ENCODE measurements around the gene COX4I2. TPM values are rescaled to one million over a fixed set of nuclear protein-coding genes. Genes with fewer than 3 reads are reported as not detected.
A peak's percentile ranks its signal among the peaks of the same experiment; 100 is the strongest.

COX4I2 gene
- total and polyA plus RNA-seq, 7 donors, result 1.1 to 3.0 (median 1.4) TPM; not detected in 4

GRCh38 chr20:31597481-31597855 lies 40.2 kb upstream of the COX4I2 start:
- Histone ChIP-seq H3K27ac (peak overlapping the region in 2 of 4 donors; percentile 22 to 80), H3K27me3 (no peaks in the 10 kb centered on the region), H3K9me3 (no peaks in the 10 kb centered on the region), H3K36me3 (no peaks in the 10 kb centered on the region), H3K4me3 (no peak overlapping the region), H3K4me1 (peaks cover 0 to 4% (median 0%) of the 10 kb centered on the region in 4 donors)
- no peak for TF ChIP-seq POLR2A (IDR thresholded peaks at IDR 0.05)
- no peak for TF ChIP-seq POLR2AphosphoS5 (IDR thresholded peaks at IDR 0.05)
- no peak for TF ChIP-seq EP300 (IDR thresholded peaks at IDR 0.05)
- no peak for TF ChIP-seq CTCF (IDR thresholded peaks at IDR 0.05)
- 91 to 93% methylated on average over 2 of the region's 2 CpGs for WGBS, 2 donors
- intact Hi-C loops (cut with DNase I), result no loop called here
- DNase-seq, result no peak

- intact Hi-C loops (cut with DNase I), result no loop called here
- Histone ChIP-seq H3K4me3 (no peak overlapping the region), H3K27ac (peak overlapping the region in 1 of 4 donors; percentile 91), H3K36me3 (no peaks in the 10 kb centered on the region), H3K4me1 (peaks cover 0 to 27% (median 21%) of the 10 kb centered on the region in 4 donors), H3K9me3 (no peaks in the 10 kb centered on the region), H3K27me3 (peaks cover 0 to 14% (median 0%) of the 10 kb centered on the region in 3 donors)
- no peak for DNase-seq
- WGBS, 2 donors, result 81 to 82% methylated on average over 4 of the region's 4 CpGs
- TF ChIP-seq CTCF (IDR thresholded peaks at IDR 0.05) (no peak), POLR2AphosphoS5 (IDR thresholded peaks at IDR 0.05) (no peak), EP300 (IDR thresholded peaks at IDR 0.05) (no peak)
These were observed 35.3 kb upstream of the COX4I2 start for GRCh38 chr20:31602431-31602778.

GRCh38 chr20:31602779-31603441 lies 34.8 kb upstream of the COX4I2 start:
- Histone ChIP-seq H3K4me3 (no peak overlapping the region), H3K27me3 (peaks cover 0 to 18% (median 0%) of the 10 kb centered on the region in 3 donors), H3K9me3 (no peaks in the 10 kb centered on the region), H3K36me3 (no peaks in the 10 kb centered on the region), H3K27ac (peak overlapping the region in 2 of 4 donors; percentile 77 to 91), H3K4me1 (peaks cover 0 to 27% (median 21%) of the 10 kb centered on the region in 4 donors)
- intact Hi-C loops (cut with DNase I), result no loop called here
- no peak for TF ChIP-seq CTCF (IDR thresholded peaks at IDR 0.05)
- WGBS, 2 donors, result 51 to 69% methylated on average over 17 of the region's 17 CpGs
- DNase-seq, result no peak

- peak; percentile 70 to 95 (median 90) for TF ChIP-seq POLR2AphosphoS5 (IDR thresholded peaks at IDR 0.05)
- TF ChIP-seq EP300 (IDR thresholded peaks at IDR 0.05), result peak in 2 of 4 donors; percentile 74 to 89
- TF ChIP-seq CTCF (IDR thresholded peaks at IDR 0.05), result no peak
- TF ChIP-seq POLR2A (IDR thresholded peaks at IDR 0.05), result peak; percentile 26 to 82
- H3K9me3 ChIP-seq, result no peaks in the 10 kb centered on the region
- DNase-seq, result peak; percentile 97
- 9 to 12% methylated on average over 43 of the region's 43 CpGs for WGBS, 2 donors
- H3K4me3 ChIP-seq, result peak overlapping the region; percentile 50 to 69 (median 63)
- intact Hi-C loops (cut with DNase I), result loop anchor here (1.0 kb wide), 1 partner anchor 31 kb away; no protein-coding TSS in a partner anchor
- H3K36me3 ChIP-seq, result no peaks in the 10 kb centered on the region
- H3K4me1 ChIP-seq, result peaks cover 0 to 38% (median 31%) of the 10 kb centered on the region in 4 donors
- peaks cover 0 to 26% (median 0%) of the 10 kb centered on the region in 3 donors for H3K27me3 ChIP-seq
- H3K27ac ChIP-seq, result peak overlapping the region; percentile 77 to 91 (median 80)
These were observed 33.7 kb upstream of the COX4I2 start for GRCh38 chr20:31603822-31604566.
